HG03108 (cell line): Measurements from ENCODE around the gene ZNF550.
"Not testable (repeated sequence)": the region's sequence is repeated elsewhere in the genome, so short reads cannot be mapped to it uniquely, and the experiment has no call there.

Source experiments
- ATAC-seq: cut with Tn5 transposase; IDR thresholded peaks from one replicate; pipeline ENCODE4 v1.9.1; 2021; ENCODE audit warnings: moderate library complexity; ENCODE audit not compliant: unreplicated experiment

Gene ZNF550

GRCh38 chr19:57537953-57538547 is 21.6 kb downstream of the ZNF550 start:
- ATAC-seq = no peak

- peak; percentile 98 for ATAC-seq
Observed at GRCh38 chr19:57527136-57527881, 32.4 kb downstream of the ZNF550 start, which contains the start of gene ZNF549. TSS of gene ZNF549 (plus strand) at chr19:57527356. CDS start at chr19:57527574, 218 bp downstream.

- ATAC-seq = not testable (repeated sequence)
Observed at GRCh38 chr19:57518021-57518420, 41.6 kb downstream of the ZNF550 start.

- no peak for ATAC-seq
Observed at GRCh38 chr19:57515255-57515654, 44.4 kb downstream of the ZNF550 start.

- ATAC-seq = no peak
Observed at GRCh38 chr19:57512845-57513244, 46.8 kb downstream of the ZNF550 start.

GRCh38 chr19:57511484-57511883 is 48.2 kb downstream of the ZNF550 start:
- no peak for ATAC-seq

GRCh38 chr19:57506163-57506562 is 53.5 kb downstream of the ZNF550 start:
- no peak for ATAC-seq

GRCh38 chr19:57500400-57500799 is 59.3 kb downstream of the ZNF550 start:
- ATAC-seq = not testable (repeated sequence)

GRCh38 chr19:57499680-57500395 is 59.8 kb downstream of the ZNF550 start, which contains the start of gene ZNF773:
TSS of gene ZNF773 (plus strand) at chr19:57499938. CDS start at chr19:57500081, 143 bp downstream.
- ATAC-seq = peak; percentile 97

GRCh38 chr19:57499332-57499679 is 60.4 kb downstream of the ZNF550 start:
- ATAC-seq = not testable (repeated sequence)

GRCh38 chr19:57488299-57488644 is 71.4 kb downstream of the ZNF550 start:
- not testable (repeated sequence) for ATAC-seq

- peak; percentile 94 for ATAC-seq
Observed at GRCh38 chr19:57487477-57488298, 72.0 kb downstream of the ZNF550 start, which contains the start of gene ZNF419. TSS of gene ZNF419 (plus strand) at chr19:57487750. CDS start at chr19:57487951, 201 bp downstream.
